ENCODE results near the gene HSD17B2. TPM values are rescaled to one million over a fixed set of nuclear protein-coding genes. Genes with fewer than 3 reads are reported as not detected.

The HSD17B2 gene
- total and polyA plus RNA-seq, 2 of the 4 experiments (the other 2 are of a cell fraction) = 0.12 to 0.18 TPM

DNA sequence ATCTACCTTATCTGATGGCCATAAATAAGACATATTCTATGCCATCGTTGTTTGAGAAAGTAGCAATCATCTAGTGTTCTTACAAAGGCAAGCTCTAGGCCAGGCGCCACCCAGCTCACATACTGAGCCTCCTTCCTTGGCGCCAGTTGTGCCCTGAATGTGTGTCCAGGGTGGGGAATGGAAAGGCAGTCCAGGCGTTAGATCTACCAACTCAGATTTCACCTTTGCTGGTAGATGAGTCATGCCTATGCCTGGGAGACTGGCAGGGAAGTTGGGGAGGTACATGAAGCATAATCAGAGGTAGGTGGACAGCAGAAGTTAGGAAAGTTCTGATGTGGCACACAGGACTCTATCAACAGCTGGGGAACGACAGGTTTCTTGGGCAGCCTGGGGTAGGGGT, 47.3 kb upstream of the HSD17B2 start:
- no peak for DNase-seq
- Histone ChIP-seq H3K4me1 (ENCODE audit: control insufficient read depth, insufficient read depth, low read length) (no peaks in the 10 kb centered on the region), H3K9me1 (ENCODE audit: insufficient read depth, low read length) (no peaks in the 10 kb centered on the region), H3K9me3 (ENCODE audit: control insufficient read depth, insufficient read depth, low read length) (no peaks in the 10 kb centered on the region), H2AK9ac (replicated peaks; ENCODE audit: low read depth, low read length, poor library complexity) (no peak overlapping the region), H4K91ac (ENCODE audit: insufficient read depth, low read depth, low read length) (no peak overlapping the region), H2BK5ac (ENCODE audit: low read depth, low read length, poor library complexity, severe bottlenecking) (no peak overlapping the region), H3K4me3 (ENCODE audit: insufficient read depth, low read depth, low read length) (no peak overlapping the region), H3K18ac (ENCODE audit: low read depth, low read length) (no peak overlapping the region), H2AFZ (replicated peaks; ENCODE audit: low read length, poor library complexity) (no peak overlapping the region), H3K14ac (replicated peaks; ENCODE audit: low read depth, low read length) (no peak overlapping the region), H2BK20ac (ENCODE audit: low read depth, low read length) (no peak overlapping the region), H4K20me1 (ENCODE audit: insufficient read depth, low read length) (no peaks in the 10 kb centered on the region), H3K4me2 (ENCODE audit: low read depth, low read length) (no peak overlapping the region), H2AK5ac (ENCODE audit: low read depth, low read length) (no peak overlapping the region), H3K9ac (ENCODE audit: low read depth, low read length) (no peak overlapping the region), H3K36me3 (ENCODE audit: control insufficient read depth, insufficient read depth, low read length) (no peaks in the 10 kb centered on the region), H3K27me3 (ENCODE audit: control insufficient read depth, insufficient read depth, low read length) (0 out of 2 replicates have a peak, but pooled peaks cover 1% of the 10 kb centered on the region), H2BK120ac (ENCODE audit: low read depth, low read length) (no peak overlapping the region), H2BK15ac (ENCODE audit: low read depth, low read length) (no peak overlapping the region), H4K5ac (ENCODE audit: low read depth, low read length) (no peak overlapping the region), H3K23ac (ENCODE audit: low read depth, low read length) (no peak overlapping the region), H3K56ac (ENCODE audit: extremely low read depth, insufficient read depth, low read length) (no peak overlapping the region), H3K79me1 (ENCODE audit: low read depth in 1 of 2, low read length in 2 of 2) (no peaks in the 10 kb centered on the region), H4K8ac (ENCODE audit: low read depth in 2 of 2, low read length in 2 of 2) (no peak overlapping the region), H3K27ac (ENCODE audit: insufficient read depth, low read length) (no peak overlapping the region), H3K4ac (ENCODE audit: low read depth, low read length) (no peak overlapping the region)
- no peak for ATAC-seq (ENCODE audit: low read depth)
- dilution Hi-C loops (cut with HindIII; ENCODE audit: low sequenced_read_pairs, unreplicated experiment) = no loop called here
- no peak for TF ChIP-seq CEBPB (IDR thresholded peaks at IDR 0.05; ENCODE audit: low read depth, low read length)
- TF ChIP-seq BHLHE40 (IDR thresholded peaks at IDR 0.05; ENCODE audit: low read depth, low read length) = no peak
- no peak for TF ChIP-seq RFX5 (IDR thresholded peaks at IDR 0.05; ENCODE audit: low read depth, low read length)
- no peak for TF ChIP-seq MAFK (IDR thresholded peaks at IDR 0.05; ENCODE audit: low read depth, low read length)
- TF ChIP-seq NFE2L2 (IDR thresholded peaks at IDR 0.05; ENCODE audit: low read depth, low read length) = no peak
- TF ChIP-seq POLR2A (IDR thresholded peaks at IDR 0.05; ENCODE audit: low read depth, low read length) = no peak
- TF ChIP-seq MXI1 (IDR thresholded peaks at IDR 0.05; ENCODE audit: borderline replicate concordance, low read depth, low read length) = no peak
- no peak for TF ChIP-seq ELK1 (IDR thresholded peaks at IDR 0.05; ENCODE audit: borderline replicate concordance, low read depth, low read length)
- no peak for TF ChIP-seq RCOR1 (IDR thresholded peaks at IDR 0.05; ENCODE audit: insufficient replicate concordance, low read length)
- TF ChIP-seq RAD21 (IDR thresholded peaks at IDR 0.05; ENCODE audit: low read length) = no peak
- TF ChIP-seq FOS (IDR thresholded peaks at IDR 0.05; ENCODE audit: low read depth, low read length) = no peak
- TF ChIP-seq CHD1 (IDR thresholded peaks at IDR 0.05; ENCODE audit: low read depth, low read length) = no peak
- no peak for TF ChIP-seq SMC3 (IDR thresholded peaks at IDR 0.05; ENCODE audit: low read depth, low read length)
- TF ChIP-seq MAZ (IDR thresholded peaks at IDR 0.05; ENCODE audit: borderline replicate concordance, low read depth, low read length) = no peak
- TF ChIP-seq, protein P1, sequence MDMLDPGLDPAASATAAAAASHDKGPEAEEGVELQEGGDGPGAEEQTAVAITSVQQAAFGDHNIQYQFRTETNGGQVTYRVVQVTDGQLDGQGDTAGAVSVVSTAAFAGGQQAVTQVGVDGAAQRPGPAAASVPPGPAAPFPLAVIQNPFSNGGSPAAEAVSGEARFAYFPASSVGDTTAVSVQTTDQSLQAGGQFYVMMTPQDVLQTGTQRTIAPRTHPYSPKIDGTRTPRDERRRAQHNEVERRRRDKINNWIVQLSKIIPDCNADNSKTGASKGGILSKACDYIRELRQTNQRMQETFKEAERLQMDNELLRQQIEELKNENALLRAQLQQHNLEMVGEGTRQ (IDR thresholded peaks at IDR 0.05; ENCODE audit: low read depth, low read length) = no peak
- TF ChIP-seq CTCF (conservative IDR thresholded peaks at IDR 0.05; ENCODE audit: low read depth, low read length) = no peak
- POLR2A ChIA-PET (ENCODE audit: unreplicated experiment) = no interaction called here
- CTCF ChIA-PET = no interaction called here
- intact Hi-C loops (cut with micrococcal nuclease) = no loop called here
- no CpG with 5 or more reads among the region's 5 CpGs for WGBS, 2 experiments (ENCODE audit: extremely low coverage in 2 of 2, insufficient read length in 1 of 2)
- BruUV-seq (replicated peaks) = no TSS peak
- in situ Hi-C loops (cut with MboI; ENCODE audit: low sequenced_read_pairs) = no loop called here

Data from IMR-90 (cell line).